Trophoblast cell (in vitro differentiated cells and primary cell): ENCODE data around the gene ADGRB3.
A peak's percentile ranks its signal among the peaks of the same experiment; 100 is the strongest.

Experiments
- DNase-seq, 2 donors: peaks; one replicate each; pipeline ENCODE4 v3.0.0-alpha.2; 2016
- H2AFZ ChIP-seq: 2 replicates; pipeline ENCODE4 v1.6.1; 2013; ENCODE audit warnings: low read length, moderate library complexity, mild to moderate bottlenecking; ENCODE audit not compliant: insufficient read depth, poor library complexity
- H2AK5ac ChIP-seq: 2 replicates; pipeline ENCODE4 v1.6.1; 2013; ENCODE audit warnings: mild to moderate bottlenecking, low read length
- H2BK120ac ChIP-seq: 2 replicates; pipeline ENCODE4 v1.6.1; 2013; ENCODE audit warnings: low read length, mild to moderate bottlenecking, moderate library complexity; ENCODE audit not compliant: insufficient read depth, poor library complexity
- H2BK12ac ChIP-seq: 2 replicates; pipeline ENCODE4 v1.6.1; 2013; ENCODE audit warnings: mild to moderate bottlenecking, low read length, moderate library complexity
- H2BK5ac ChIP-seq: 2 replicates; pipeline ENCODE4 v1.6.1; 2013; ENCODE audit warnings: low read length, low read depth, moderate library complexity, mild to moderate bottlenecking; ENCODE audit not compliant: poor library complexity
- H3K14ac ChIP-seq: 2 replicates; pipeline ENCODE4 v1.6.1; 2013; ENCODE audit warnings: mild to moderate bottlenecking, low read length
- H3K18ac ChIP-seq: 2 replicates; pipeline ENCODE4 v1.6.1; 2013; ENCODE audit warnings: mild to moderate bottlenecking, low read length
- H3K23ac ChIP-seq: 2 replicates; pipeline ENCODE4 v1.6.1; 2013; ENCODE audit warnings: low read length
- H3K27ac ChIP-seq: 2 replicates; pipeline ENCODE4 v1.5.1; 2013; ENCODE audit warnings: low read depth, mild to moderate bottlenecking, inconsistent platforms, low read length, moderate library complexity
- H3K27me3 ChIP-seq: 2 replicates; pipeline ENCODE4 v1.6.1; 2013; ENCODE audit warnings: inconsistent platforms, mild to moderate bottlenecking, low read length, moderate library complexity; ENCODE audit not compliant: insufficient read depth
- H3K36me3 ChIP-seq, 2 experiments: 1 replicate in 1 of 2; 2 replicates in 1 of 2; pipeline ENCODE4 v1.6.1; 2013; ENCODE audit warnings: low read length in 2 of 2, mild to moderate bottlenecking in 2 of 2, moderate library complexity in 1 of 2; ENCODE audit not compliant: insufficient read depth in 2 of 2, control insufficient read depth in 1 of 2
- H3K4ac ChIP-seq: 2 replicates; pipeline ENCODE4 v1.6.1; 2013; ENCODE audit warnings: low read depth, mild to moderate bottlenecking, low read length, moderate library complexity
- H3K4me1 ChIP-seq, 2 experiments: 1 replicate in 1 of 2; 2 replicates in 1 of 2; pipeline ENCODE4 v1.6.1; 2013; ENCODE audit warnings: low read length in 2 of 2, mild to moderate bottlenecking in 2 of 2, moderate library complexity in 1 of 2; ENCODE audit not compliant: insufficient read depth in 2 of 2, control insufficient read depth in 1 of 2
- H3K4me2 ChIP-seq: 2 replicates; pipeline ENCODE4 v1.6.1; 2013; ENCODE audit warnings: inconsistent platforms, mild to moderate bottlenecking, low read length, moderate library complexity
- H3K4me3 ChIP-seq: 2 replicates; pipeline ENCODE4 v1.5.1; 2013; ENCODE audit warnings: mild to moderate bottlenecking, low read depth, low read length, inconsistent platforms
- H3K79me1 ChIP-seq: one replicate; pipeline ENCODE4 v1.6.1; 2013; ENCODE audit warnings: low read length
- H3K79me2 ChIP-seq: 2 replicates; pipeline ENCODE4 v1.6.1; 2013; ENCODE audit warnings: low read length, mild to moderate bottlenecking; ENCODE audit not compliant: control insufficient read depth, insufficient read depth, poor library complexity
- H3K9ac ChIP-seq: 2 replicates; pipeline ENCODE4 v1.6.1; 2013; ENCODE audit warnings: mild to moderate bottlenecking, low read length
- H3K9me3 ChIP-seq: 2 replicates; pipeline ENCODE4 v1.6.1; 2013; ENCODE audit warnings: low read depth, mild to moderate bottlenecking, control low read depth, inconsistent platforms, low read length; ENCODE audit not compliant: insufficient read depth
- H4K12ac ChIP-seq: 2 replicates; pipeline ENCODE4 v1.6.1; 2013; ENCODE audit warnings: low read depth, mild to moderate bottlenecking, low read length, moderate library complexity
- H4K8ac ChIP-seq: 2 replicates; pipeline ENCODE4 v1.6.1; 2013; ENCODE audit warnings: low read depth, mild to moderate bottlenecking, low read length, moderate library complexity
- H4K91ac ChIP-seq: one replicate; pipeline ENCODE4 v1.6.1; 2013; ENCODE audit warnings: low read depth, mild to moderate bottlenecking, low read length, moderate library complexity
- WGBS: extraction: QIAGEN DNeasy Blood & Tissue Kit; methylation state at CpG from one replicate; pipeline ENCODE4 v1.1.7; 2013; ENCODE audit warnings: missing lambda C conversion rate; ENCODE audit not compliant: insufficient read length, insufficient coverage; ENCODE audit errors: extremely low coverage; 5-methylcytosine and 5-hydroxymethylcytosine counted together

The ADGRB3 gene

DNA sequence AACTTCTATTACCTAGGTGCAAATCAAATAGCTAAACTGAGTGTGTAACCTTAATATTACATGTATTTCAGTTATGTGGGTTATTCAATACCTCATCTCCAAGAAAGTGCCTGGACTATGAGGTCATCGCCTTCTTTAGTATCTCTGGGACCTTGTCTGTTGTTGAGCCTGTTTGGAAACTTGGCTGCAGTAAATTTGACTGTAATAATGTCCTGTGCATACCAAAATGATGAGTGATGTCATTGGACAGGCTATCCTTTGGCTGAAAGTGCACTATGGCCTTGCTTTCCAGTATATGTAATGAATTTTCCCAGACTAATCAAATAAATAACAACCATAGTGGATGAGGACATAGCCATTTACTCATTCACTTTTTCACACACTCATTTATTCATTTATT is 455.1 kb downstream of the ADGRB3 start:
- Histone ChIP-seq H2BK12ac (no peak overlapping the region), H3K9ac (no peak overlapping the region), H3K4me1 (no peaks in the 10 kb centered on the region), H3K4me3 (no peak overlapping the region), H4K12ac (no peak overlapping the region), H2BK5ac (no peak overlapping the region), H4K8ac (no peak overlapping the region), H3K27ac (peak overlapping the region; percentile 44), H2AK5ac (no peak overlapping the region), H3K14ac (no peak overlapping the region), H3K23ac (no peak overlapping the region), H2AFZ (no peak overlapping the region), H3K4me2 (no peak overlapping the region), H3K4ac (no peak overlapping the region), H3K27me3 (no peaks in the 10 kb centered on the region), H3K9me3 (no peaks in the 10 kb centered on the region), H4K91ac (no peak overlapping the region), H3K18ac (no peak overlapping the region), H3K36me3 (no peaks in the 10 kb centered on the region), H3K79me2 (no peaks in the 10 kb centered on the region), H2BK120ac (no peak overlapping the region), H3K79me1 (peaks cover 2% of the 10 kb centered on the region)
- WGBS, result no CpG with 5 or more reads among the region's 1 CpG
- DNase-seq, result peak; percentile 68 to 81

DNA sequence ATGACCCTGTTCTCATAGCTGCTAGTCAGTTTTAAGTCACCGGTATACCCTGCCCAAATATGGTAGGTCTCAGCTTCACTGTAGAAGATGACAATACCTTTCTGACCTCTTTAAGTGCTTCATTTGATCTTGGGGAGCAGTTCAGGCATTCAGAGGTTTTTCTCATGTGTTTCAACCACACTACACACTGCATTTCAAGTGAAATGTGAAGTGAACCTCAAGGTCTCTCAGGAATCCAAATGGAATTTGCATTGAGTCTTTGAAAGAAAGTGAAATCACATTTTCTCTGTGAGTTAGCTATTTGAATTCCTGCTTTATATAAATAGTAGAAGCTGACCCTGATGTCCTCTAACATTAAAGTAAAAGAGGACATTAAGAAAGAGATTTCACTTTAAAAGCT is 461.6 kb downstream of the ADGRB3 start:
- no peaks in the 10 kb centered on the region for H3K79me1 ChIP-seq
- no CpG with 5 or more reads among the region's 1 CpG for WGBS
- H4K12ac ChIP-seq, result no peak overlapping the region
- no peak for DNase-seq
- no peaks in the 10 kb centered on the region for H3K36me3 ChIP-seq
- H3K4me2 ChIP-seq, result no peak overlapping the region
- H3K14ac ChIP-seq, result no peak overlapping the region
- no peak overlapping the region for H3K27ac ChIP-seq
- H3K79me2 ChIP-seq, result no peaks in the 10 kb centered on the region
- H3K4me1 ChIP-seq, result no peaks in the 10 kb centered on the region
- no peak overlapping the region for H2BK12ac ChIP-seq
- no peak overlapping the region for H3K4ac ChIP-seq
- no peak overlapping the region for H3K23ac ChIP-seq
- no peak overlapping the region for H2AK5ac ChIP-seq
- no peaks in the 10 kb centered on the region for H3K27me3 ChIP-seq
- no peak overlapping the region for H2AFZ ChIP-seq
- H3K9me3 ChIP-seq, result no peaks in the 10 kb centered on the region
- H4K91ac ChIP-seq, result no peak overlapping the region
- H3K18ac ChIP-seq, result no peak overlapping the region
- H2BK120ac ChIP-seq, result no peak overlapping the region
- H4K8ac ChIP-seq, result no peak overlapping the region
- H3K9ac ChIP-seq, result no peak overlapping the region
- H2BK5ac ChIP-seq, result no peak overlapping the region
- no peak overlapping the region for H3K4me3 ChIP-seq

- H2BK12ac ChIP-seq, result no peak overlapping the region
- H3K9ac ChIP-seq, result no peak overlapping the region
- no peaks in the 10 kb centered on the region for H3K79me2 ChIP-seq
- no peaks in the 10 kb centered on the region for H3K27me3 ChIP-seq
- no peaks in the 10 kb centered on the region for H3K36me3 ChIP-seq
- H3K27ac ChIP-seq, result no peak overlapping the region
- no peak overlapping the region for H4K12ac ChIP-seq
- no peak overlapping the region for H2BK120ac ChIP-seq
- no peak overlapping the region for H3K4me2 ChIP-seq
- H4K91ac ChIP-seq, result no peak overlapping the region
- H3K23ac ChIP-seq, result no peak overlapping the region
- no peaks in the 10 kb centered on the region for H3K4me1 ChIP-seq
- no peak overlapping the region for H2AK5ac ChIP-seq
- no peak overlapping the region for H4K8ac ChIP-seq
- H3K4me3 ChIP-seq, result no peak overlapping the region
- no peak overlapping the region for H3K4ac ChIP-seq
- H2BK5ac ChIP-seq, result no peak overlapping the region
- DNase-seq, result no peak
- no peak overlapping the region for H3K14ac ChIP-seq
- H3K79me1 ChIP-seq, result no peaks in the 10 kb centered on the region
- H3K9me3 ChIP-seq, result no peaks in the 10 kb centered on the region
- H3K18ac ChIP-seq, result no peak overlapping the region
- no peak overlapping the region for H2AFZ ChIP-seq
Observed at GRCh38 chr6:69097948-69098347, 462.9 kb downstream of the ADGRB3 start.

DNA sequence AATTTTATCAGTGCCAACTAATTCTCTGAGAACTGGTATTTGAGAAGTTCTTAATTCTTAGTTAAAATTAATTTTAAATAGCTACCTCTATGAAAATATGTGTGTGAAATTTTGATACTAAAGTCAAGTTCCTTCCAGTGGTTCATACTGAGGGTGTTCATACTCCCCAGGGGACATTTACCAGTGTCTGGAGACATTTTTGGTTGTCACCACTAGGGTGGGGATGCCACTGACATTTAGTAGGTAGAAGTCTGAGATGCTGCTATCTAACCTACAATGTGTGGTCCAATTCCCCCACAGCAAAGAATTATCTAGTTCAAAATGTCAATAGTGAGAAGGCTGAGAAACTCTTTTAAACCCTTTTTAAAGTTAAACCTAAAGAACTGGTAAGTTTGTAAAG is 463.8 kb downstream of the ADGRB3 start:
- H3K79me1 ChIP-seq, result no peaks in the 10 kb centered on the region
- no peak overlapping the region for H3K4ac ChIP-seq
- no peak overlapping the region for H3K23ac ChIP-seq
- H3K9me3 ChIP-seq, result no peaks in the 10 kb centered on the region
- H3K27ac ChIP-seq, result no peak overlapping the region
- no peak overlapping the region for H3K18ac ChIP-seq
- no peak overlapping the region for H2BK120ac ChIP-seq
- no peak overlapping the region for H3K4me2 ChIP-seq
- H3K9ac ChIP-seq, result no peak overlapping the region
- H2AK5ac ChIP-seq, result no peak overlapping the region
- no peak overlapping the region for H3K4me3 ChIP-seq
- no peak overlapping the region for H2AFZ ChIP-seq
- no peak for DNase-seq
- no peak overlapping the region for H2BK5ac ChIP-seq
- H4K8ac ChIP-seq, result no peak overlapping the region
- H3K14ac ChIP-seq, result no peak overlapping the region
- no peaks in the 10 kb centered on the region for H3K79me2 ChIP-seq
- no peak overlapping the region for H4K12ac ChIP-seq
- H3K27me3 ChIP-seq, result no peaks in the 10 kb centered on the region
- H4K91ac ChIP-seq, result no peak overlapping the region
- H3K4me1 ChIP-seq, result no peaks in the 10 kb centered on the region
- no peaks in the 10 kb centered on the region for H3K36me3 ChIP-seq
- H2BK12ac ChIP-seq, result no peak overlapping the region

GRCh38 chr6:69100772-69101171 is 465.7 kb downstream of the ADGRB3 start:
- Histone ChIP-seq H4K8ac (no peak overlapping the region), H3K4me1 (no peaks in the 10 kb centered on the region), H3K14ac (no peak overlapping the region), H4K12ac (no peak overlapping the region), H3K23ac (no peak overlapping the region), H3K18ac (no peak overlapping the region), H3K9me3 (no peaks in the 10 kb centered on the region), H3K27ac (no peak overlapping the region), H2BK5ac (no peak overlapping the region), H3K79me2 (no peaks in the 10 kb centered on the region), H3K4ac (no peak overlapping the region), H3K4me3 (no peak overlapping the region), H2BK120ac (no peak overlapping the region), H2BK12ac (no peak overlapping the region), H3K4me2 (no peak overlapping the region), H3K27me3 (no peaks in the 10 kb centered on the region), H3K36me3 (no peaks in the 10 kb centered on the region), H3K79me1 (no peaks in the 10 kb centered on the region), H4K91ac (no peak overlapping the region), H2AK5ac (no peak overlapping the region), H3K9ac (no peak overlapping the region), H2AFZ (no peak overlapping the region)
- DNase-seq, result no peak
- WGBS, result no CpG with 5 or more reads among the region's 3 CpGs
